Gastrocnemius medialis (tissue), 4 donors: ENCODE results near the gene WDR13.

Source experiments
- CTCF ChIP-seq, 5 experiments: fragments of 450-650 bp in 3 of 5; fragments of 200-600 bp in 2 of 5; sonication (generic) in 2 of 5; IDR thresholded peaks in 4 of 5; conservative IDR thresholded peaks in 1 of 5; 1 replicate in 4 of 5; 2 replicates in 1 of 5; pipeline ENCODE4 v1.5.1; 2016 to 2019; ENCODE audit warnings: antibody characterized with exemption in 5 of 5, mild to moderate bottlenecking in 3 of 5, moderate library complexity in 3 of 5
- POLR2A ChIP-seq, 2 donors: fragments of 450-650 bp; IDR thresholded peaks; one replicate each; pipeline ENCODE4 v1.6.1; 2017; ENCODE audit warnings: antibody characterized with exemption in 2 of 2, mild to moderate bottlenecking in 2 of 2, moderate library complexity in 2 of 2

DNA sequence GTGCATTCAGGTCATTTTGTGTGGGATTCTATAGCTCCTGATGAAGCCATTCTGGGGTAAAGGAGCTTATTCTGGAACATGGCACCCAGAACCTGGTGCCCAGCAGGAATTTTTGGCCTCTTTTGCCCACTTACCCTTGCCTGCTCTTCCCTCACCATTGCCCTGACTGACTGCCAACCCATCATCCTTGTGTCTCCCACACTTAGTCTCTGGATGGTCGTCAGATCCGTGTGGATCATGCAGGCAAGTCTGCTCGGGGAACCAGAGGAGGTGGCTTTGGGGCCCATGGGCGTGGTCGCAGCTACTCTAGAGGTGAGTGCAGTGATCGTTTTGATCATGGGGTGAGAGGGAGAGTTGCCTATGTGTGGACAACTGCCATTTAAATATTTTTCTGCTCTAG, 21.2 kb upstream of the WDR13 start:
- TF ChIP-seq POLR2A (IDR thresholded peaks at IDR 0.05) = no peak
- TF ChIP-seq CTCF (IDR thresholded peaks at IDR 0.05 in 4 of 5, conservative IDR thresholded peaks at IDR 0.05 in 1 of 5) = no peak
